Measurements from ENCODE around the gene APOL1. TPM values are rescaled to one million over a fixed set of nuclear protein-coding genes. Genes with fewer than 3 reads are reported as not detected.
"Not testable (repeated sequence)": the region's sequence is repeated elsewhere in the genome, so short reads cannot be mapped to it uniquely, and the experiment has no call there.

The APOL1 gene
- total RNA-seq, 1 donor from 2014 or later: 2.3 TPM

DNA sequence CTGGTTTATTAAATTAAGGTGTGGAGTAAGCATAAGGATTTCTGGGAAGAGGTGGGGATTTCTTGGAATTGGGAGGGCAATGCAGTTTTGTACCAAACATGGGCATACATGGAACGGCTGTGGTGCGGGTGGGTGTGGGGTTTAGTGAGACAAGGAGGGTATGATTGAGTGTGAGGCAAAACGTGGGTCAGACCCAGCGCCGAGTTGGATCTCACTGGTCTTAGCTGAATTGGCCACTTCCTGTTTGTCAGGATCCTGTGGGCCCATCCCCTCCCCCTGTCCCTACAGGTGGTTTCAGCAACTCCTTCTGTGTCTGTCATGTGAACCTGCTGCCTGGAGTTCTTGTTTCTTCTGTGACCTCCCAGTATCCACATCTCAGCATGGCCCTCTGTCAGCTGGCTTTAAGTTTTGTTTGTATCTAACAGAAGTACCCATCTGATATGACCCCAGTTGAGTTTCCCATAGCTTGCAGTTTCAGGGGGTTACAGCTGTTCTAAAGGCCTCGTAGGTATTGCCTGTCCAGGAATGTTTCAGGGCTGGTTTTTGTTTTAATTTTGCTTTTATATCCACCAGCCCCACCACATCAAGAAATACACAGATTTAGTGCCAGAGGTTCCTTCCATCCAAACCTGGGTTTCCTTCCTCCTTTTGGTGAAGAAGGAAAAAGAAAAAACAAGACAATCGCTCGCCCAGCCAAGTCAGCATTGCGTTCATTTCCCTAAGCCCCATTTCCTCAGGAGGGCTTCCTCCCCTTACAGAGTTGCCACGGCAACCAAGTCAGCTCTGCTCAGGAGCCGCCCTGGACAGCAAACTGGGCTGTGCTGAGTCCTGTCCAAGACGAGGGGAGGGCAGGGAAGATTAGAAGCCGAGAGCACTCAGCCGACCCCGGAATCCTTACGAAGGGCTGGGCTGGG lies 6.0 kb downstream of the APOL1 start:
- H3K4me3 ChIP-seq (ENCODE audit: low read depth, low read length): no peak overlapping the region
- H3K36me3 ChIP-seq (ENCODE audit: control insufficient read depth, insufficient read depth, low read length): no peaks in the 10 kb centered on the region
- no peaks in the 10 kb centered on the region for H3K27me3 ChIP-seq (ENCODE audit: control insufficient read depth, insufficient read depth, low read length)
- TF ChIP-seq, protein P1, sequence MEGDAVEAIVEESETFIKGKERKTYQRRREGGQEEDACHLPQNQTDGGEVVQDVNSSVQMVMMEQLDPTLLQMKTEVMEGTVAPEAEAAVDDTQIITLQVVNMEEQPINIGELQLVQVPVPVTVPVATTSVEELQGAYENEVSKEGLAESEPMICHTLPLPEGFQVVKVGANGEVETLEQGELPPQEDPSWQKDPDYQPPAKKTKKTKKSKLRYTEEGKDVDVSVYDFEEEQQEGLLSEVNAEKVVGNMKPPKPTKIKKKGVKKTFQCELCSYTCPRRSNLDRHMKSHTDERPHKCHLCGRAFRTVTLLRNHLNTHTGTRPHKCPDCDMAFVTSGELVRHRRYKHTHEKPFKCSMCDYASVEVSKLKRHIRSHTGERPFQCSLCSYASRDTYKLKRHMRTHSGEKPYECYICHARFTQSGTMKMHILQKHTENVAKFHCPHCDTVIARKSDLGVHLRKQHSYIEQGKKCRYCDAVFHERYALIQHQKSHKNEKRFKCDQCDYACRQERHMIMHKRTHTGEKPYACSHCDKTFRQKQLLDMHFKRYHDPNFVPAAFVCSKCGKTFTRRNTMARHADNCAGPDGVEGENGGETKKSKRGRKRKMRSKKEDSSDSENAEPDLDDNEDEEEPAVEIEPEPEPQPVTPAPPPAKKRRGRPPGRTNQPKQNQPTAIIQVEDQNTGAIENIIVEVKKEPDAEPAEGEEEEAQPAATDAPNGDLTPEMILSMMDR (IDR thresholded peaks at IDR 0.05; ENCODE audit: insufficient read depth, low read length, poor library complexity, severe bottlenecking): no peak
- no peak for DNase-seq (ENCODE audit: low read depth)

DNA sequence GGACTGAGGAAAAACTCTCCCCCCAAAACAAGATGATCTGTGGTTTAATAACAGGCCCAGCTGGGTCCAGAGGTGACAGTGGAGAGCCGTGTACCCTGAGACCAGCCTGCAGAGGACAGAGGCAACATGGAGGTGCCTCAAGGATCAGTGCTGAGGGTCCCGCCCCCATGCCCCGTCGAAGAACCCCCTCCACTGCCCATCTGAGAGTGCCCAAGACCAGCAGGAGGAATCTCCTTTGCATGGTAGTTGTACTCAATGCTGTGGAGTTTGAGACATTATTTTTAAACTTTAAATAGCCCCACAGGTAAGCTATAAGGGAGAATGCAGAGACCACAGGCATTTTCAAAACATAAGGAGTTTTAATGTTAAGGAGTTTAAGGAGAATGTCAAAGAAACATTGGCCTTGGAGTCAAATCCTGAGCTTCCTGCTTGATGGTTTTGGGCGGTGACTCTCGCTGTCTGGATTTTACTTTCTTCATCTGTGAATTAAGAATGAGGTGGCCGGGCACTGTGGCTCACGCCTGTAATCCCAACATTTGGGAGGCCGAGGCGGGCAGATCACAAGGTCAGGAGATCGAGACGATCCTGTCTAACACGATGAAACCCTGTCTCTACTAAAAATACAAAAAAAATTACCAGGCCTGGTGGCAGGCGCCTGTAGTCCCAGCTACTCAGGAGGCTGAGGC lies 6.8 kb downstream of the APOL1 start:
- no peak for DNase-seq (ENCODE audit: low read depth)
- no peaks in the 10 kb centered on the region for H3K36me3 ChIP-seq (ENCODE audit: control insufficient read depth, insufficient read depth, low read length)
- no peaks in the 10 kb centered on the region for H3K27me3 ChIP-seq (ENCODE audit: control insufficient read depth, insufficient read depth, low read length)
- H3K4me3 ChIP-seq (ENCODE audit: low read depth, low read length): no peak overlapping the region
- TF ChIP-seq, protein P1 (IDR thresholded peaks at IDR 0.05; ENCODE audit: insufficient read depth, low read length, poor library complexity, severe bottlenecking): no peak

DNA sequence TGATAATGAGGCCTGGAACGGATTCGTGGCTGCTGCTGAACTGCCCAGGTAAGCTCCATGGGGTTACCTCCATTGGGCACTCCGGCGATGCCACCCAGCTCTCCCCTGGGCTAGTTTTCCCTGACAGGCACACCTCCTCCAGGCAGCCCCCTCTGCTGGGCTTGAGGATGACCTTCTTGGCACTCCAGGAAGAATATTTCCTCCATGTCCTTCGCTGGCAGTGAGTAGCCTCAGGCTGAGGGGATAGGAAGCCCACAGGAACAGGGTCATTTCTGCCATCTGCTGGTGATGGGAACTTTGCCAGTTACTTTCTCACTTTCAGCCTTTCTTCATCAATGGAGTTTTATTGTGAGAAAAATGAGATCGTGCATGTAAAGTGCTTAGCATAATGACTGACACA lies 8.7 kb downstream of the APOL1 start:
- DNase-seq (ENCODE audit: low read depth): not testable (repeated sequence)

DNA sequence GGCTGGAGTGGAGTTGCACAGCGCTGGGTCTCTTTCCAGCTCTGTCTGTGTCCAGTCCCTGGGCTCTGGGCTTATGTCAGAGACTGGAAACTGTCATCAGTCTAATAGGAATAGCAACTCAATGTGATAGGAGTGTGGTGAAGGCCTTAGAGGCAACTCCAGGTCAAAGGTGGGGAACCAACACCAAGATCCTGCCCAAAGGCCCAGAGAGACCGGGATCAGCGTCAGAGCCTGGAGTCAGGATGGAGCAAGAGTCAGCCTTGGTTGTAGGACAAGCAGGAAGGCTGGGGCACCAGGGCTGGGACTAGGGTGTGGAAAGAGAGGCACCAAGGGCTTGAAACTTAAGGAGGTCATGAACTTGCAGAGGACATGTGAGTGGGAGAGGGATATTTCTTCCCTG lies 9.4 kb downstream of the APOL1 start:
- H3K36me3 ChIP-seq (ENCODE audit: control insufficient read depth, insufficient read depth, low read length); H3K27me3 ChIP-seq (ENCODE audit: control insufficient read depth, insufficient read depth, low read length); H3K4me3 ChIP-seq (ENCODE audit: low read depth, low read length); DNase-seq (ENCODE audit: low read depth): not testable (repeated sequence)

More for the DNA sequence above, 8.7 kb downstream of the APOL1 start:
- H3K36me3 ChIP-seq (ENCODE audit: control insufficient read depth, insufficient read depth, low read length); H3K27me3 ChIP-seq (ENCODE audit: control insufficient read depth, insufficient read depth, low read length); H3K4me3 ChIP-seq (ENCODE audit: low read depth, low read length): not testable (repeated sequence)

DNA sequence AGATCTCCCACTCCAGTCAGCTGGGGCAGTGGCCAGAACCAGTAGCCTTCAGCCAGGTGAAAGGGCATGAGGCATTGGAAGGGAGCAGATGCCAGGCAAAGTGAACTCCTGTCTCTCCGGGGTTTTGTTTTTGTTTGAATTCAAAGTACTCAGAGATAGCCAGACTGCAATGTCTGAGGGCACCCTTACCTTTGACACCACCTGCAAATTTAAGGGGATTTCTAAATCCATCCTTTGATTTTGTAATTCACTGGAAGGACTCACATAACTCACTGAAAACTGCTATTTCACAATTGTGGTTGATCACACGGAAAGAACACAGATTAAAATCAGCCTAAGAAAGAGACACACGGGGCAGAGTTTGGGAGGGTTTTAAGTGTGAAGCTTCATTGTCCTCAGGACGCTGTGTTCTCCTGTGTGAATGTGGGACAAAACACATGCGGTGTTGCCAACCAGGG lies 10.3 kb downstream of the APOL1 start:
- H3K4me3 ChIP-seq (ENCODE audit: low read depth, low read length); H3K27me3 ChIP-seq (ENCODE audit: control insufficient read depth, insufficient read depth, low read length); DNase-seq (ENCODE audit: low read depth); H3K36me3 ChIP-seq (ENCODE audit: control insufficient read depth, insufficient read depth, low read length): not testable (repeated sequence)

DNA sequence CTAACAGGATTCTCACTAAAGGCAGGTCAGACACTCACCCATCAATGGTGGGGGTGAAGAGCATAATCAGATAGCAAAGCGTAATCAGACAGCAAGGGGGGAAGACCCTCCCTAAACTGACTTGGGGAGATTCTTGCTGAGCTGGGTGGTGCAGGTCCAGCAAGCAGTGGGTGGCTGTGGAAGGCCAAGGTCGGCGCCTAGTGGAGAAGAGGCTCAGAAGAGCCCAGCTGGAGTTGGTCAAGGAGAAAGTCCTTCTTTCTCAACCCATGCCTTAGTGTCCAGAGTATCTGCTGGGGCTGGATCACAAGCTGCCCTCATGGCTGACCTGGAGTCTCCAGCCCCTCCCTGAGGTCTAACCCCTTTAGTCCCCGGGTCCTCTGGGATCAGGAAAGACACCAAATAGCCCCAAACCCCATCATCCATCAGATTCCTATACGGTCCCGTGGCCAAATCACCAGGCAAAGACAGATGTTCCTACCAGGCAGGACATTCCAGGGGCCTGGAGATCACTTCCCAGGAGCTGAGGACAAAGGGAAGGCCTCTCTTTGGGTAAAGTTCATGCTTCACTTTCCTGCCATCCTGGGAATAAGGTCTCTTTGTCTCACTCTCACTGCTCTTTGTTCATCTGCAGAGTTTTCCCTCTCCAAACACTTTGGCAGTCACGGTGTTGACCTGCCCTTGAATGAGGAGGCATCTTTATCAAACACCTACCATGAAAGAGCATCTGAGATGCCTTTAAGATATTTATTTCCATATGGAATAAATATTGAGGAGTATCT lies 11.1 kb downstream of the APOL1 start:
- H3K4me3 ChIP-seq (ENCODE audit: low read depth, low read length); H3K27me3 ChIP-seq (ENCODE audit: control insufficient read depth, insufficient read depth, low read length); DNase-seq (ENCODE audit: low read depth); H3K36me3 ChIP-seq (ENCODE audit: control insufficient read depth, insufficient read depth, low read length): not testable (repeated sequence)

DNA sequence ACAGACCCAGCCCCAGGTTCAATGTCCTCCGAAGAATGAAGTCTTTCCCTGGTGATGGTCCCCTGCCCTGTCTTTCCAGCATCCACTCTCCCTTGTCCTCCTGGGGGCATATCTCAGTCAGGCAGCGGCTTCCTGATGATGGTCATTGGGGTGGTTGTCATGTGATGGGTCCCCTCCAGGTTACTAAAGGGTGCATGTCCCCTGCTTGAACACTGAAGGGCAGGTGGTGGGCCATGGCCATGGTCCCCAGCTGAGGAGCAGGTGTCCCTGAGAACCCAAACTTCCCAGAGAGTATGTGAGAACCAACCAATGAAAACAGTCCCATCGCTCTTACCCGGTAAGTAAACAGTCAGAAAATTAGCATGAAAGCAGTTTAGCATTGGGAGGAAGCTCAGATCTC lies 14.1 kb downstream of the APOL1 start:
- TF ChIP-seq, protein P1 (IDR thresholded peaks at IDR 0.05; ENCODE audit: insufficient read depth, low read length, poor library complexity, severe bottlenecking): no peak
- no peak overlapping the region for H3K4me3 ChIP-seq (ENCODE audit: low read depth, low read length)
- DNase-seq (ENCODE audit: low read depth): no peak
- no peaks in the 10 kb centered on the region for H3K27me3 ChIP-seq (ENCODE audit: control insufficient read depth, insufficient read depth, low read length)
- no peaks in the 10 kb centered on the region for H3K36me3 ChIP-seq (ENCODE audit: control insufficient read depth, insufficient read depth, low read length)

Data from kidney epithelial cell (primary cell).